Measurements from ENCODE around the gene ZNF81. TPM values are rescaled to one million over a fixed set of nuclear protein-coding genes. Genes with fewer than 3 reads are reported as not detected.
"Not testable (repeated sequence)": the region's sequence is repeated elsewhere in the genome, so short reads cannot be mapped to it uniquely, and the experiment has no call there.

The ZNF81 gene
- total RNA-seq, 1 experiment from 2014 or later, result 4.8 TPM

DNA sequence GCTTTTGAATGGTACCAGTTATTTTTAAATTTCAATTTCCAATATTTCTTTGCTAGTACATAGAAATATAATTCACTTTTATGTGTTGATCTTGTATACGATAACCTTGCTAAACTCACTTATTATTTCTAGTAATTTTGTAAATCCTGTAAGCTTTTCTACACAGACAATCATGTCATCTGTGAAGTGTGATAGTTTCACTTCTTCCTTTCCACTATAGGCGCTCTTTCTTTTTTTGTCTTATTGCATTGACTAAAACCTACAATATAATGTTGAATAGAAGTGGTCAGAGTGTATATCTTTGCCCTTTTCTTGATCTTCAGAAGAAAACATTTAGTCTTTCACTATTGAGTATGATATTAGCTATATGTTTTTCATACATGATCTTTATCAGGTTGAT lies 90.5 kb downstream of the ZNF81 start:
- Histone ChIP-seq H2AFZ (ENCODE audit: low read depth, low read length, poor library complexity, severe bottlenecking) (no peak overlapping the region), H3K4me2 (ENCODE audit: low read length) (no peak overlapping the region), H3K9me2 (ENCODE audit: insufficient read depth) (no peaks in the 10 kb centered on the region), H3K9me3 (ENCODE audit: control insufficient read depth in 1 of 2, insufficient read depth in 1 of 2, low read depth in 1 of 2, low read length in 2 of 2) (no peaks in the 10 kb centered on the region), H3K4me1 (ENCODE audit: control insufficient read depth in 1 of 2, insufficient read depth in 2 of 2, low read length in 2 of 2) (no peaks in the 10 kb centered on the region), H3K36me3 (ENCODE audit: control insufficient read depth in 1 of 2, insufficient read depth in 2 of 2, low read length in 2 of 2) (no peaks in the 10 kb centered on the region), H3K4me3 (replicated peaks in 1 of 2; ENCODE audit: low read depth in 1 of 2, low read length in 2 of 2) (no peak overlapping the region), H3K27me3 (ENCODE audit: insufficient read depth, low read length) (no peaks in the 10 kb centered on the region), H3K9ac (ENCODE audit: low read length) (no peak overlapping the region), H3K27ac (ENCODE audit: low read depth, low read length) (no peak overlapping the region), H3K79me2 (ENCODE audit: insufficient read depth, low read length) (no peaks in the 10 kb centered on the region), H4K20me1 (ENCODE audit: insufficient read depth) (no peaks in the 10 kb centered on the region)
- POLR2A ChIA-PET, result no interaction called here
- RAD21 ChIA-PET (ENCODE audit: low non-redundant PET in 1 of 2, low total read pairs in 2 of 2, uncharacterized antibody in 2 of 2, unreplicated experiment in 2 of 2), result no interaction called here
- CTCF ChIA-PET, result no interaction called here
- DNase-seq (ENCODE audit: low read depth, low spot score) (no peak), ATAC-seq (no peak)
- no peak for TF ChIP-seq EGR1 (IDR thresholded peaks at IDR 0.05; ENCODE audit: low read depth)
- TF ChIP-seq CBX3 (IDR thresholded peaks at IDR 0.05; ENCODE audit: low read depth), result no peak
- TF ChIP-seq, protein P1, sequence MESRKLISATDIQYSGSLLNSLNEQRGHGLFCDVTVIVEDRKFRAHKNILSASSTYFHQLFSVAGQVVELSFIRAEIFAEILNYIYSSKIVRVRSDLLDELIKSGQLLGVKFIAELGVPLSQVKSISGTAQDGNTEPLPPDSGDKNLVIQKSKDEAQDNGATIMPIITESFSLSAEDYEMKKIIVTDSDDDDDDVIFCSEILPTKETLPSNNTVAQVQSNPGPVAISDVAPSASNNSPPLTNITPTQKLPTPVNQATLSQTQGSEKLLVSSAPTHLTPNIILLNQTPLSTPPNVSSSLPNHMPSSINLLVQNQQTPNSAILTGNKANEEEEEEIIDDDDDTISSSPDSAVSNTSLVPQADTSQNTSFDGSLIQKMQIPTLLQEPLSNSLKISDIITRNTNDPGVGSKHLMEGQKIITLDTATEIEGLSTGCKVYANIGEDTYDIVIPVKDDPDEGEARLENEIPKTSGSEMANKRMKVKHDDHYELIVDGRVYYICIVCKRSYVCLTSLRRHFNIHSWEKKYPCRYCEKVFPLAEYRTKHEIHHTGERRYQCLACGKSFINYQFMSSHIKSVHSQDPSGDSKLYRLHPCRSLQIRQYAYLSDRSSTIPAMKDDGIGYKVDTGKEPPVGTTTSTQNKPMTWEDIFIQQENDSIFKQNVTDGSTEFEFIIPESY (IDR thresholded peaks at IDR 0.05; ENCODE audit: extremely low read depth, insufficient replicate concordance, low read length), result no peak
- no peak for TF ChIP-seq REST (IDR thresholded peaks at IDR 0.05; ENCODE audit: low read depth)
- TF ChIP-seq JUND (IDR thresholded peaks at IDR 0.05), result no peak
- no peak for TF ChIP-seq SRF (IDR thresholded peaks at IDR 0.05; ENCODE audit: low read depth)
- no peak for TF ChIP-seq TCF7L2 (IDR thresholded peaks at IDR 0.05; ENCODE audit: borderline replicate concordance, extremely low read depth, insufficient read depth, insufficient read length)
- no TSS peak for BruUV-seq (replicated peaks)
- intact Hi-C loops (cut with micrococcal nuclease), result no loop called here

- CTCF ChIA-PET; H3K4me2 ChIP-seq (ENCODE audit: low read length); H3K9ac ChIP-seq (ENCODE audit: low read length); BruUV-seq (replicated peaks); H3K9me3 ChIP-seq (ENCODE audit: control insufficient read depth in 1 of 2, insufficient read depth in 1 of 2, low read depth in 1 of 2, low read length in 2 of 2); H2AFZ ChIP-seq (ENCODE audit: low read depth, low read length, poor library complexity, severe bottlenecking); POLR2A ChIA-PET; RAD21 ChIA-PET (ENCODE audit: low non-redundant PET in 1 of 2, low total read pairs in 2 of 2, uncharacterized antibody in 2 of 2, unreplicated experiment in 2 of 2); H3K4me3 ChIP-seq (replicated peaks in 1 of 2; ENCODE audit: low read depth in 1 of 2, low read length in 2 of 2); H3K27ac ChIP-seq (ENCODE audit: low read depth, low read length); H3K4me1 ChIP-seq (ENCODE audit: control insufficient read depth in 1 of 2, insufficient read depth in 2 of 2, low read length in 2 of 2); H3K36me3 ChIP-seq (ENCODE audit: control insufficient read depth in 1 of 2, insufficient read depth in 2 of 2, low read length in 2 of 2); H3K79me2 ChIP-seq (ENCODE audit: insufficient read depth, low read length); H3K27me3 ChIP-seq (ENCODE audit: insufficient read depth, low read length); H4K20me1 ChIP-seq (ENCODE audit: insufficient read depth); H3K9me2 ChIP-seq (ENCODE audit: insufficient read depth); DNase-seq (ENCODE audit: low read depth, low spot score); ATAC-seq; intact Hi-C loops (cut with micrococcal nuclease): not testable (repeated sequence)
These were observed 95.3 kb downstream of the ZNF81 start for GRCh38 chrX:47931970-47932369.

All from HCT116 (cell line).